Lower leg skin (tissue), 4 donors: ENCODE results near the gene SLC35E3. TPM values are rescaled to one million over a fixed set of nuclear protein-coding genes. Genes with fewer than 3 reads are reported as not detected.
"Not testable (repeated sequence)": the region's sequence is repeated elsewhere in the genome, so short reads cannot be mapped to it uniquely, and the experiment has no call there.

ENCODE experiments used
- DNase-seq, 2 donors: peaks; one replicate each; pipeline ENCODE4 v3.0.0-alpha.2; 2019; ENCODE audit warnings: low spot score in 2 of 2
- H3K4me3 ChIP-seq: fragments of 200-600 bp; sonication (generic); 2 replicates; pipeline ENCODE4 v1.5.1; 2017; ENCODE audit warnings: mild to moderate bottlenecking, low read depth; ENCODE audit not compliant: poor library complexity, severe bottlenecking
- CTCF ChIP-seq, 3 donors: fragments of 450-650 bp; IDR thresholded peaks; one replicate each; pipeline ENCODE4 v1.5.1; 2016; ENCODE audit warnings: antibody characterized with exemption in 3 of 3, mild to moderate bottlenecking in 3 of 3, moderate library complexity in 2 of 3
- POLR2A ChIP-seq, 2 donors: fragments of 450-650 bp; IDR thresholded peaks; one replicate each; pipeline ENCODE4 v1.6.1; 2016 to 2017; ENCODE audit warnings: antibody characterized with exemption in 2 of 2, mild to moderate bottlenecking in 1 of 2, moderate library complexity in 1 of 2
- WGBS, 2 donors: methylation state at CpG; one replicate each; pipeline ENCODE4 v1.1.5; 2018; 5-methylcytosine and 5-hydroxymethylcytosine counted together
- intact Hi-C: fragments of 100-400 bp; cut with DNase I; formaldehyde crosslinking; loops from one replicate; pipeline ENCODE4 v1.15.0; 2023; ENCODE audit warnings: low total_unique reads
- total RNA-seq, 4 donors: library from RNA; depleted of rRNA; stranded (reverse); fragments of >200 nt; gene quantifications; one replicate each; pipeline ENCODE4 v1.1.0, GENCODE V29; 2016

SLC35E3 gene
- total RNA-seq, 4 donors from 2014 or later, result 4.5 to 13.9 (median 6.5) TPM

- intact Hi-C loops, result no loop called here
- WGBS, 2 donors, result 90 to 93% methylated on average over 7 of the region's 7 CpGs
- DNase-seq, result no peak
- no peak overlapping the region for H3K4me3 ChIP-seq
- TF ChIP-seq POLR2A (IDR thresholded peaks at IDR 0.05), result no peak
- no peak for TF ChIP-seq CTCF (IDR thresholded peaks at IDR 0.05)
Measured at GRCh38 chr12:68805592-68806120, 59.7 kb downstream of the SLC35E3 start.

GRCh38 chr12:68806488-68807237, 60.7 kb downstream of the SLC35E3 start:
- no peak overlapping the region for H3K4me3 ChIP-seq
- peak in 1 of 2 donors; percentile 74 for DNase-seq
- intact Hi-C loops, result no loop called here
- TF ChIP-seq POLR2A (IDR thresholded peaks at IDR 0.05) (no peak), CTCF (IDR thresholded peaks at IDR 0.05) (no peak)
- WGBS, 2 donors, result 82% methylated on average over 18 of the region's 18 CpGs

GRCh38 chr12:68807274-68807575, 61.2 kb downstream of the SLC35E3 start:
- 7 to 20% methylated on average over 10 of the region's 10 CpGs for WGBS, 2 donors
- peak in 1 of 2 donors; percentile 93 for DNase-seq
- H3K4me3 ChIP-seq, result peak overlapping the region; percentile 90
- intact Hi-C loops, result not testable (repeated sequence)

- peak within 1 kb of the TSS; percentile 90 for H3K4me3 ChIP-seq
- 0 to 1% methylated on average over 27 to 35 of the region's 72 CpGs for WGBS, 2 donors
- TF ChIP-seq CTCF (IDR thresholded peaks at IDR 0.05) (peak in 1 of 3 donors; percentile 47), POLR2A (IDR thresholded peaks at IDR 0.05) (peak in 1 of 2 donors; percentile 62)
- peak; percentile 90 to 99 for DNase-seq
- intact Hi-C loops, result no loop called here
Measured at GRCh38 chr12:68807576-68808387, 61.8 kb downstream of the SLC35E3 start, which contains the start of gene MDM2. Gene MDM2, plus strand, starts transcription at chr12:68808177. Its CDS starts 301 bp downstream, at chr12:68808478.

- WGBS, 2 donors, result 0 to 1% methylated on average over 34 to 53 of the region's 61 CpGs
- DNase-seq, result peak; percentile 89 to 96
- intact Hi-C loops, result no loop called here
- TF ChIP-seq POLR2A (IDR thresholded peaks at IDR 0.05) (no peak), CTCF (IDR thresholded peaks at IDR 0.05) (no peak)
- peak overlapping the region; percentile 90 for H3K4me3 ChIP-seq
Measured at GRCh38 chr12:68808388-68809189, 62.6 kb downstream of the SLC35E3 start.
